OCI-LY1 (cell line): ENCODE measurements around the gene BPIFB6.

Experiments
- H2AFZ ChIP-seq: fragments of 200-600 bp; sonication (generic), shearing (Covaris generic); 2 replicates; pipeline ENCODE4 v1.6.0; 2014; ENCODE audit warnings: antibody characterized with exemption, mild to moderate bottlenecking, low read length
- H3F3A ChIP-seq: fragments of 200-600 bp; sonication (generic), shearing (Covaris generic); 2 replicates; pipeline ENCODE4 v1.6.0; 2014; ENCODE audit warnings: mild to moderate bottlenecking, antibody characterized with exemption, low read length, moderate library complexity; ENCODE audit not compliant: insufficient read depth
- H3K27ac ChIP-seq: fragments of 200-600 bp; sonication (generic); 2 replicates; pipeline ENCODE4 v1.5.1; 2014; ENCODE audit warnings: low read length, mixed run types, mild to moderate bottlenecking, low read depth; ENCODE audit not compliant: poor library complexity, severe bottlenecking
- H3K27me3 ChIP-seq: fragments of 200-600 bp; sonication (generic); 2 replicates; pipeline ENCODE4 v1.6.0; 2014; ENCODE audit warnings: antibody characterized with exemption, mild to moderate bottlenecking, low read length, moderate library complexity; ENCODE audit not compliant: insufficient read depth
- H3K36me3 ChIP-seq: fragments of 200-600 bp; sonication (generic); 2 replicates; pipeline ENCODE4 v1.6.1; 2014; ENCODE audit warnings: mild to moderate bottlenecking, antibody characterized with exemption, low read length, moderate library complexity, mixed read lengths; ENCODE audit not compliant: insufficient read depth
- H3K4me1 ChIP-seq: fragments of 200-600 bp; sonication (generic); 2 replicates; pipeline ENCODE4 v1.5.1; 2014; ENCODE audit warnings: mild to moderate bottlenecking, low read length, moderate library complexity; ENCODE audit not compliant: insufficient read depth, severe bottlenecking
- H3K4me2 ChIP-seq: fragments of 200-600 bp; sonication (generic), shearing (Covaris generic); 2 replicates; pipeline ENCODE4 v1.6.1; 2014; ENCODE audit warnings: low read length
- H3K4me3 ChIP-seq: fragments of 200-600 bp; sonication (generic); 2 replicates; pipeline ENCODE4 v1.5.1; 2014; ENCODE audit warnings: low read length, low read depth, mild to moderate bottlenecking, mixed read lengths; ENCODE audit not compliant: poor library complexity, severe bottlenecking
- H3K79me2 ChIP-seq: fragments of 200-600 bp; shearing (Covaris generic); 2 replicates; pipeline ENCODE4 v1.6.1; 2016; ENCODE audit warnings: mixed run types, low read length, mixed read lengths; ENCODE audit not compliant: insufficient read depth
- H3K9ac ChIP-seq: fragments of 200-600 bp; sonication (generic), shearing (Covaris generic); 2 replicates; pipeline ENCODE4 v1.6.1; 2014; ENCODE audit warnings: mild to moderate bottlenecking, low read length, mixed read lengths
- H3K9me2 ChIP-seq: fragments of 200-600 bp; sonication (generic), shearing (Covaris generic); 2 replicates; pipeline ENCODE4 v1.6.1; 2014; ENCODE audit warnings: low read depth, mild to moderate bottlenecking, low read length, mixed read lengths
- H3K9me3 ChIP-seq: fragments of 200-600 bp; shearing (Covaris generic); 2 replicates; pipeline ENCODE4 v1.6.1; 2014; ENCODE audit warnings: low read length, mixed read lengths
- H4K20me1 ChIP-seq: fragments of 200-600 bp; sonication (generic), shearing (Covaris generic); 2 replicates; pipeline ENCODE4 v1.6.0; 2016; ENCODE audit warnings: mild to moderate bottlenecking, low read length; ENCODE audit not compliant: insufficient read depth
- CTCF ChIP-seq: fragments of 200-600 bp; sonication (generic), shearing (Covaris generic); IDR thresholded peaks from 2 replicates; pipeline ENCODE4 v1.5.1; 2017; ENCODE audit warnings: mild to moderate bottlenecking, antibody characterized with exemption, low read length, moderate library complexity, mixed read lengths
- EZH2 ChIP-seq: fragments of 200-600 bp; sonication (generic), shearing (Covaris generic); IDR thresholded peaks from 2 replicates; pipeline ENCODE4 v1.8.0; 2017; ENCODE audit warnings: borderline replicate concordance, mixed run types, mild to moderate bottlenecking, antibody characterized with exemption, low read length, moderate library complexity, mixed read lengths

BPIFB6 gene

GRCh38 chr20:32991792-32992641 lies 39.4 kb upstream of the BPIFB6 start:
- Histone ChIP-seq H3K4me3 (no peak overlapping the region), H3K9me3 (peaks cover 9% of the 10 kb centered on the region; the same call in 1 of the 2 replicates), H3K4me1 (no peaks in the 10 kb centered on the region), H3K9ac (no peak overlapping the region), H3K79me2 (no peaks in the 10 kb centered on the region), H3K9me2 (no peaks in the 10 kb centered on the region), H4K20me1 (no peaks in the 10 kb centered on the region), H3K27me3 (no peaks in the 10 kb centered on the region; the same call in 1 of the 2 replicates), H2AFZ (no peak overlapping the region), H3K36me3 (no peaks in the 10 kb centered on the region; the same call in 1 of the 2 replicates), H3F3A (no peaks in the 10 kb centered on the region), H3K27ac (no peak overlapping the region), H3K4me2 (no peak overlapping the region)
- TF ChIP-seq CTCF: no peak
- TF ChIP-seq EZH2: no peak

GRCh38 chr20:32993496-32994050 lies 37.9 kb upstream of the BPIFB6 start:
- H3K36me3 ChIP-seq: no peaks in the 10 kb centered on the region; the same call in 1 of the 2 replicates
- H3K4me1 ChIP-seq: no peaks in the 10 kb centered on the region
- H3K9me3 ChIP-seq: peaks cover 9% of the 10 kb centered on the region; the same call in 1 of the 2 replicates
- H3K9me2 ChIP-seq: no peaks in the 10 kb centered on the region
- no peaks in the 10 kb centered on the region for H4K20me1 ChIP-seq
- no peaks in the 10 kb centered on the region; the same call in 1 of the 2 replicates for H3K27me3 ChIP-seq
- H3K27ac ChIP-seq: no peak overlapping the region
- TF ChIP-seq EZH2 (no peak), CTCF (no peak)
- H2AFZ ChIP-seq: no peak overlapping the region
- H3K4me2 ChIP-seq: no peak overlapping the region
- no peaks in the 10 kb centered on the region for H3F3A ChIP-seq
- no peak overlapping the region for H3K9ac ChIP-seq
- H3K79me2 ChIP-seq: no peaks in the 10 kb centered on the region
- no peak overlapping the region for H3K4me3 ChIP-seq

- TF ChIP-seq CTCF (no peak), EZH2 (no peak)
These were observed 35.6 kb upstream of the BPIFB6 start for GRCh38 chr20:32995802-32996201.

More at GRCh38 chr20:32995802-32996201, 35.6 kb upstream of the BPIFB6 start:
- Histone ChIP-seq H2AFZ (no peak overlapping the region), H3K27ac (no peak overlapping the region), H3K4me2 (no peak overlapping the region), H3K9ac (no peak overlapping the region), H3K9me3 (peaks cover 9% of the 10 kb centered on the region; the same call in 1 of the 2 replicates), H3K79me2 (no peaks in the 10 kb centered on the region), H4K20me1 (no peaks in the 10 kb centered on the region), H3F3A (no peaks in the 10 kb centered on the region), H3K4me3 (no peak overlapping the region), H3K4me1 (no peaks in the 10 kb centered on the region), H3K9me2 (no peaks in the 10 kb centered on the region), H3K36me3 (no peaks in the 10 kb centered on the region; the same call in 1 of the 2 replicates), H3K27me3 (peaks cover 4% of the 10 kb centered on the region; the same call in 1 of the 2 replicates)
